Activated gamma-delta T cell treated with anti-CD3 and anti-CD28 coated beads, Interleukin-2, amount 50 U/mL, for 16 hours (primary cell): ENCODE data around the gene PHLDA2.

Source experiments
- DNase-seq: peaks from one replicate; pipeline ENCODE4 v3.0.0-alpha.2; 2020; ENCODE audit warnings: low read depth

The PHLDA2 gene

GRCh38 chr11:2928605-2929530 lies at the start of gene PHLDA2:
TSS of gene PHLDA2 (minus strand) at chr11:2929420. CDS start at chr11:2929364, 56 bp downstream.
- DNase-seq: no peak

- no peak for DNase-seq
Measured at GRCh38 chr11:2977113-2977512, 47.9 kb upstream of the PHLDA2 start.

- DNase-seq: no peak
Measured at GRCh38 chr11:2976294-2977063, 47.3 kb upstream of the PHLDA2 start.

- DNase-seq: peak; percentile 29
Measured at GRCh38 chr11:2975594-2975993, 46.4 kb upstream of the PHLDA2 start.

- DNase-seq: no peak
Measured at GRCh38 chr11:2974272-2974671, 45.1 kb upstream of the PHLDA2 start.

- DNase-seq: no peak
Measured at GRCh38 chr11:2968341-2968900, 39.2 kb upstream of the PHLDA2 start.

- no peak for DNase-seq
Measured at GRCh38 chr11:2964782-2965181, 35.6 kb upstream of the PHLDA2 start.

GRCh38 chr11:2963761-2964160 lies 34.5 kb upstream of the PHLDA2 start:
- DNase-seq: no peak

- DNase-seq: no peak
Measured at GRCh38 chr11:2963112-2963754, 34.0 kb upstream of the PHLDA2 start.

GRCh38 chr11:2961080-2961479 lies 31.9 kb upstream of the PHLDA2 start:
- DNase-seq: no peak

- DNase-seq: no peak
Measured at GRCh38 chr11:2960139-2960538, 30.9 kb upstream of the PHLDA2 start.

GRCh38 chr11:2958251-2958650 lies 29.0 kb upstream of the PHLDA2 start:
- no peak for DNase-seq

- no peak for DNase-seq
Measured at GRCh38 chr11:2955906-2956476, 26.8 kb upstream of the PHLDA2 start.

GRCh38 chr11:2954263-2954662 lies 25.0 kb upstream of the PHLDA2 start:
- DNase-seq: no peak

- DNase-seq: no peak
Measured at GRCh38 chr11:2952290-2952689, 23.1 kb upstream of the PHLDA2 start.

- no peak for DNase-seq
Measured at GRCh38 chr11:2951231-2952110, 22.3 kb upstream of the PHLDA2 start.

- DNase-seq: no peak
Measured at GRCh38 chr11:2950825-2951224, 21.6 kb upstream of the PHLDA2 start.

- no peak for DNase-seq
Measured at GRCh38 chr11:2949920-2950319, 20.7 kb upstream of the PHLDA2 start.

GRCh38 chr11:2947744-2948143 lies 18.5 kb upstream of the PHLDA2 start:
- DNase-seq: no peak

GRCh38 chr11:2945757-2946287 lies 16.6 kb upstream of the PHLDA2 start:
- no peak for DNase-seq
